Stomach (tissue), 19 donors: ENCODE measurements around the gene GLRX. TPM values are rescaled to one million over a fixed set of nuclear protein-coding genes. Genes with fewer than 3 reads are reported as not detected.
A peak's percentile ranks its signal among the peaks of the same experiment; 100 is the strongest.
"Not testable (repeated sequence)": the region's sequence is repeated elsewhere in the genome, so short reads cannot be mapped to it uniquely, and the experiment has no call there.

Source experiments
- DNase-seq, 2 donors: peaks; one replicate each; pipeline versions ENCODE4 v3.0.0 to v3.0.0-alpha.2; 2013 to 2019
- H3K27ac ChIP-seq, 5 donors: fragments of 200-600 bp in 4 of 5; sonication (generic) in 4 of 5; one replicate each; pipeline ENCODE4 v1.5.1; 2013 to 2019; ENCODE audit warnings: mild to moderate bottlenecking in 1 of 5, moderate library complexity in 1 of 5
- H3K27me3 ChIP-seq, 3 donors: fragments of 200-600 bp; sonication (generic); one replicate each; pipeline ENCODE4 v1.5.1; 2017 to 2019; ENCODE audit warnings: mixed run types in 1 of 3
- H3K36me3 ChIP-seq, 4 donors: fragments of 200-600 bp; sonication (generic); 1 replicate in 3 of 4; 2 replicates in 1 of 4; pipeline ENCODE4 v1.5.1; 2016 to 2019
- H3K4me1 ChIP-seq, 4 donors: fragments of 200-600 bp; sonication (generic); one replicate each; pipeline ENCODE4 v1.5.1; 2016 to 2019
- H3K4me3 ChIP-seq, 4 donors: fragments of 200-600 bp; sonication (generic) in 3 of 4; one replicate each; pipeline ENCODE4 v1.5.1; 2016 to 2019; ENCODE audit warnings: mild to moderate bottlenecking in 1 of 4
- H3K9me3 ChIP-seq, 4 donors: fragments of 200-600 bp; sonication (generic); one replicate each; pipeline ENCODE4 v1.5.1; 2016 to 2019
- EP300 ChIP-seq: sonication (generic); formaldehyde crosslinking; IDR thresholded peaks from one replicate; pipeline ENCODE4 v1.6.1; 2017; ENCODE audit warnings: antibody characterized with exemption
- POLR2A ChIP-seq, 4 donors: fragments of 450-650 bp; IDR thresholded peaks; one replicate each; pipeline ENCODE4 v1.6.1; 2016; ENCODE audit warnings: antibody characterized with exemption in 4 of 4, control low read depth in 2 of 4, mild to moderate bottlenecking in 1 of 4, moderate library complexity in 1 of 4
- POLR2AphosphoS5 ChIP-seq, 3 donors: sonication (generic); formaldehyde crosslinking; IDR thresholded peaks; one replicate each; pipeline ENCODE4 v1.6.1; 2016; ENCODE audit warnings: antibody characterized with exemption in 3 of 3
- WGBS, 5 donors: extraction: QIAGEN DNeasy Blood & Tissue Kit in 3 of 5; methylation state at CpG; one replicate each; pipeline versions ENCODE4 v1.1.5 to v1.1.7; 2013 to 2018; 5-methylcytosine and 5-hydroxymethylcytosine counted together
- intact Hi-C: fragments of 100-400 bp; cut with DNase I; formaldehyde crosslinking; loops from one replicate; pipeline ENCODE4 v1.15.1; 2023; ENCODE audit warnings: low total_unique reads
- long read RNA-seq, 10 donors: transcript quantifications; one replicate each; lab custom pipeline, GENCODE V29; 2026
- polyA plus RNA-seq, 3 donors: library from polyadenylated mRNA; stranded (reverse); fragments of 200-250 nt; gene quantifications; one replicate each; pipeline ENCODE4 v1.2.3, GENCODE V29; 2013
- total RNA-seq, 5 donors: library from RNA; depleted of rRNA; stranded (reverse); fragments of >200 nt; gene quantifications; one replicate each; pipeline versions ENCODE4 v1.1.0 to v1.2.3, GENCODE V29; 2014 to 2016
- TF ChIP-seq, protein P1 (sequence below), 7 experiments: fragments of 450-650 bp in 4 of 7; fragments of 200-600 bp in 3 of 7; sonication (generic) in 3 of 7; IDR thresholded peaks; one replicate each; pipeline ENCODE4 v1.5.1; 2016 to 2019; ENCODE audit warnings: antibody characterized with exemption in 7 of 7, control low read depth in 2 of 7, mild to moderate bottlenecking in 1 of 7
- donor health status: healthy with polysubstance abuse.
- donor health status: Bipolar disorder and iron deficiency.
- donor health status: healthy.

The GLRX gene, protein sequence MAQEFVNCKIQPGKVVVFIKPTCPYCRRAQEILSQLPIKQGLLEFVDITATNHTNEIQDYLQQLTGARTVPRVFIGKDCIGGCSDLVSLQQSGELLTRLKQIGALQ
- total RNA-seq (10 to 100 TPM; 11.3 to 30.4 (median 14.0) TPM), polyA plus RNA-seq (100 to 1,000 TPM in 1 of 3 donors, 10 to 100 TPM in 2; 51.0 to 211 (median 65.7) TPM)
- long read RNA-seq, donor 1, transcript GLRX-201 (3 exons, 1,211 nt) = major isoform, 5 of 5 reads
- long read RNA-seq, donor 1, partial matches to known transcripts = 0 of 5 reads
- long read RNA-seq, donor 1, other reads (novel, unspliced or antisense) = 0 of 5 reads
- long read RNA-seq, donor 2, transcript GLRX-201 (3 exons, 1,211 nt) = major isoform, 9 of 10 reads
- long read RNA-seq, donor 2, partial matches to known transcripts = 0 of 10 reads
- long read RNA-seq, donor 2, other reads (novel, unspliced or antisense) = 0 of 10 reads
- long read RNA-seq, donor 3, partial matches to known transcripts = 0 of 4 reads
- long read RNA-seq, donor 3, other reads (novel, unspliced or antisense) = 0 of 4 reads
- long read RNA-seq, donor 4, partial matches to known transcripts = 0 of 1 reads
- long read RNA-seq, donor 4, other reads (novel, unspliced or antisense) = 0 of 1 reads
- long read RNA-seq, donor 5, transcript GLRX-201 (3 exons, 1,211 nt) = major isoform, 11 of 12 reads
- long read RNA-seq, donor 5, partial matches to known transcripts = 0 of 12 reads
- long read RNA-seq, donor 5, other reads (novel, unspliced or antisense) = 0 of 12 reads
- long read RNA-seq, donor 6, transcript GLRX-201 (3 exons, 1,211 nt) = major isoform, 16 of 17 reads
- long read RNA-seq, donor 6, partial matches to known transcripts = 0 of 17 reads
- long read RNA-seq, donor 6, other reads (novel, unspliced or antisense) = 0 of 17 reads
- long read RNA-seq, donor 7, transcript GLRX-201 (3 exons, 1,211 nt) = major isoform, 15 of 16 reads
- long read RNA-seq, donor 7, partial matches to known transcripts = 0 of 16 reads
- long read RNA-seq, donor 7, other reads (novel, unspliced or antisense) = 0 of 16 reads
- long read RNA-seq, donor 8, transcript GLRX-201 (3 exons, 1,211 nt) = major isoform, 12 of 24 reads
- long read RNA-seq, donor 8, partial matches to known transcripts = 11 of 24 reads
- long read RNA-seq, donor 8, other reads (novel, unspliced or antisense) = 0 of 24 reads
- long read RNA-seq, donor 9, transcript GLRX-201 (3 exons, 1,211 nt) = major isoform, 13 of 13 reads
- long read RNA-seq, donor 9, partial matches to known transcripts = 0 of 13 reads
- long read RNA-seq, donor 9, other reads (novel, unspliced or antisense) = 0 of 13 reads
- long read RNA-seq, donor 10, transcript GLRX-201 (3 exons, 1,211 nt) = major isoform, 6 of 6 reads
- long read RNA-seq, donor 10, partial matches to known transcripts = 0 of 6 reads
- long read RNA-seq, donor 10, other reads (novel, unspliced or antisense) = 0 of 6 reads

DNA sequence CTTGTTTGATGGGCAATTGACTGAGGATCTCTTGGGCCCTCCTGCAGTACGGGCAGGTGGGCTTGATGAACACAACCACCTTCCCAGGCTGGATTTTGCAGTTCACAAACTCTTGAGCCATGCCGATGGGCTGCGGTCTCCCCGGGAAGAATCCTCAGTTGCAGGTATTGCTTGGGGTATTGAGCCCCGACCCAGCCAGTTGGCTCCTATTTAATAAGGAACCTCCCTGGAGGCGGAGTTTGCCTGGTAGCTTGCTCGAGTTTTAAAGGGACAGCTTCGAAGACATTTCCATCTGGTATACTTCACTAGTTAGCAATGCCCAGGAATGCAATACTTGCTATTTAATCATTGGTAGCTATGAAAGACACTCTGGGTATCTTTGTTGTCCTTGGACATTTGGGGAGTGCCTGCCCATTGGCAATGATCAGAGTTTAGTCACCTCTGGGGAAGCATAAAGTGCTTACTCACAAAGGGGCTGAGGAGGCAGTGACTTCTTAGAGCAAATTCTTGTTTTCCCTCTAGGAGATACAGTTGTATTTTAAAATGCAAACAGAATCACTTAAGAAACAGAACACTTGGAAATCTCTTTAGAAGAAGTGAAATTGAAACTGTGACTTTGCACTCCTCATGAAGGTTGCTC is at the start of gene GLRX:
TSS of gene GLRX (minus strand) at position 185 of the 640 bp plus-strand sequence. CDS start at position 121, 64 bp downstream.
- peak; percentile 81 to 86 for DNase-seq
- intact Hi-C loops = no loop called here
- Histone ChIP-seq H3K9me3 (no peaks in the 10 kb centered on the region), H3K27me3 (no peaks in the 10 kb centered on the region), H3K4me1 (peaks cover 63 to 85% (median 69%) of the 10 kb centered on the region in 4 donors), H3K36me3 (no peaks in the 10 kb centered on the region), H3K4me3 (peak within 1 kb of the TSS; percentile 73 to 87 (median 80)), H3K27ac (peak within 1 kb of the TSS; percentile 69 to 96 (median 90))
- TF ChIP-seq POLR2A (IDR thresholded peaks at IDR 0.05) = peak in 1 of 4 donors; percentile 55
- TF ChIP-seq POLR2AphosphoS5 (IDR thresholded peaks at IDR 0.05) = peak in 2 of 3 donors; percentile 68 to 90
- TF ChIP-seq, protein P1, sequence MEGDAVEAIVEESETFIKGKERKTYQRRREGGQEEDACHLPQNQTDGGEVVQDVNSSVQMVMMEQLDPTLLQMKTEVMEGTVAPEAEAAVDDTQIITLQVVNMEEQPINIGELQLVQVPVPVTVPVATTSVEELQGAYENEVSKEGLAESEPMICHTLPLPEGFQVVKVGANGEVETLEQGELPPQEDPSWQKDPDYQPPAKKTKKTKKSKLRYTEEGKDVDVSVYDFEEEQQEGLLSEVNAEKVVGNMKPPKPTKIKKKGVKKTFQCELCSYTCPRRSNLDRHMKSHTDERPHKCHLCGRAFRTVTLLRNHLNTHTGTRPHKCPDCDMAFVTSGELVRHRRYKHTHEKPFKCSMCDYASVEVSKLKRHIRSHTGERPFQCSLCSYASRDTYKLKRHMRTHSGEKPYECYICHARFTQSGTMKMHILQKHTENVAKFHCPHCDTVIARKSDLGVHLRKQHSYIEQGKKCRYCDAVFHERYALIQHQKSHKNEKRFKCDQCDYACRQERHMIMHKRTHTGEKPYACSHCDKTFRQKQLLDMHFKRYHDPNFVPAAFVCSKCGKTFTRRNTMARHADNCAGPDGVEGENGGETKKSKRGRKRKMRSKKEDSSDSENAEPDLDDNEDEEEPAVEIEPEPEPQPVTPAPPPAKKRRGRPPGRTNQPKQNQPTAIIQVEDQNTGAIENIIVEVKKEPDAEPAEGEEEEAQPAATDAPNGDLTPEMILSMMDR (IDR thresholded peaks at IDR 0.05) = no peak
- no peak for TF ChIP-seq EP300
- WGBS, 5 donors = 0 to 1% (median 0%) methylated on average over 8 of the region's 8 CpGs

GRCh38 chr5:95871146-95871806 is 48.8 kb upstream of the GLRX start:
- Histone ChIP-seq H3K36me3 (no peaks in the 10 kb centered on the region), H3K27me3 (no peaks in the 10 kb centered on the region), H3K9me3 (no peaks in the 10 kb centered on the region), H3K27ac (peak overlapping the region in 2 of 5 donors; percentile 75 to 78), H3K4me3 (no peak overlapping the region), H3K4me1 (peaks cover 0 to 24% (median 12%) of the 10 kb centered on the region in 4 donors)
- DNase-seq = no peak
- no peak for TF ChIP-seq POLR2AphosphoS5 (IDR thresholded peaks at IDR 0.05)
- no peak for TF ChIP-seq POLR2A (IDR thresholded peaks at IDR 0.05)
- TF ChIP-seq EP300 = no peak
- TF ChIP-seq, protein P1 (IDR thresholded peaks at IDR 0.05) = no peak
- 87 to 94% (median 90%) methylated on average over 9 of the region's 9 CpGs for WGBS, 5 donors
- intact Hi-C loops = loop anchor here (10.0 kb wide), 1 partner anchor 84 kb away; no protein-coding TSS in a partner anchor

DNA sequence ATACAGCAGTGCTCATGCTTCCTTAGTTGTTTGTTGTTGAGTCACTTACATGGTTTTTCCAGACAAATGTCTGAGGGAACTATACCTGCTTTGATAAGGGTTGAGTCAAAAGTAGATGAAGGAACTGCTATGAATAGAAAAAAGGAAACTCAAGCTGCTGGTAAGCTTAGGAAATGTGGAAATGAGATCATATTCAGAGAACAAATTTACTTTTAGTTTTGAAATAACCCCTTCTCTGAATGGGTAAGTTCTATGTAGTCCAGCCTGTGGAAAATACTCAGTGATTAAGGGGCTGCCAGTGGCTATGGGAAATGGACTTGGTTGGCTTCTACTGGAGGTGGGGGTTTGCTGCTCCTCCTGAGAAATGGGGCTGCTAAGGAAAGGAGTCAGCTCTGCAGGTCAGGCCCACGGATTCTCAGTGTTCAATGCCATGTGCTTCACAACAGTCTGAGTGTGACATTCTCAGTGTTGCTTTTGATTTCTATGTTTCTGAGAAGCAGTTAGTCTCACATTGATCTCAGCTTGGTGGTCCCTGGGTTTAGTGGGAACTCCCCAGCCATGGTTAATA is 47.7 kb upstream of the GLRX start:
- 30 to 71% (median 61%) methylated on average over 1 of the region's 1 CpG; no CpG with 5 or more reads in 1 of the 5 donors for WGBS, 5 donors
- H3K9me3 ChIP-seq = no peaks in the 10 kb centered on the region

DNA sequence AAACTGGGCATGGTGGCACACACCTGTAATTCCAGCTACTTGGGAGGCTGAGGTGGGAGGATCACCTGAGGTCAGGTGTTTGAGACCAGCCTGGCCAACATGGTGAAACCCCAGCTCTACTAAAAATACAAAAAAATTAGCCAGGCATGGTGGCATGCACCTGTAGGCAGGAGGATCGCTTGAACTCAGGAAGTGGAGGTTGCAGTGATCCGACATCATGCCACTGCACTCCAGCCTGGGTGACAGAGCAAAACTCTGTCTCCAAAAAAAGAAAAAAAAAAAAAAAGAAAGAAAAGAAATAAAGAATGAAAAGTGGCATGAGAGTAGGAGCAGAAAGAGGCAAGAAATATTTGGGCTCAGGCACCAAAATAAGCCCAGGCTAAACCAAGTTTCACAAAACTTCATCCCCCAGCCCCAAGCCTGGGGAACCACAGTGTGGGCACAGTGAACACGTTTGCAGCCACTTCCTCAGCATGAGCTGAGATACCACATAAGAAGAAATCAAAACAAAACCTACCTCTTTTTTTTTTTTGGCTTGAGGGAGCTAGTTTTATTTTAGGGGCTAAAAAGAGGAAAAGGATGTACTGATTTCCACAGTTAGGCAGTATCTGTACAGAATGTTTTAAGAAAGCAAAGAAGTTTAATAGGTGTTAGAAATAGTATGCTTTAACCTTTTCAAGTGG is 46.8 kb upstream of the GLRX start:
- WGBS, 5 donors = 58 to 72% (median 66%) methylated on average over 3 of the region's 3 CpGs
- Histone ChIP-seq H3K4me1 (peaks cover 0 to 40% (median 18%) of the 10 kb centered on the region in 4 donors), H3K27ac (peak overlapping the region in 3 of 5 donors; percentile 7 to 78 (median 75))
- DNase-seq, H3K36me3 ChIP-seq, H3K9me3 ChIP-seq, H3K27me3 ChIP-seq, H3K4me3 ChIP-seq: not testable (repeated sequence)
- intact Hi-C loops = loop anchor here (10.0 kb wide), 1 partner anchor 465 kb away; no protein-coding TSS in a partner anchor

More for the DNA sequence above, 47.7 kb upstream of the GLRX start:
- H3K27me3 ChIP-seq = no peaks in the 10 kb centered on the region
- H3K36me3 ChIP-seq = no peaks in the 10 kb centered on the region
- intact Hi-C loops = loop anchor here (10.0 kb wide), 1 partner anchor 85 kb away; no protein-coding TSS in a partner anchor
- peak overlapping the region in 4 of 5 donors; percentile 23 to 78 (median 70) for H3K27ac ChIP-seq
- no peak for TF ChIP-seq EP300
- peak in 1 of 3 donors; percentile 4 for TF ChIP-seq POLR2AphosphoS5 (IDR thresholded peaks at IDR 0.05)
- TF ChIP-seq POLR2A (IDR thresholded peaks at IDR 0.05) = no peak
- TF ChIP-seq, protein P1 (IDR thresholded peaks at IDR 0.05) = no peak
- H3K4me1 ChIP-seq = peaks cover 0 to 31% (median 14%) of the 10 kb centered on the region in 4 donors
- no peak overlapping the region for H3K4me3 ChIP-seq
- DNase-seq = no peak
